Trophoblast cell (in vitro differentiated cells and primary cell): Measurements from ENCODE around the gene TRPM6.

ENCODE experiments used
- DNase-seq, 2 donors: peaks; one replicate each; pipeline ENCODE4 v3.0.0-alpha.2; 2016
- H2AFZ ChIP-seq: 2 replicates; pipeline ENCODE4 v1.6.1; 2013; ENCODE audit warnings: low read length, moderate library complexity, mild to moderate bottlenecking; ENCODE audit not compliant: insufficient read depth, poor library complexity
- H2AK5ac ChIP-seq: 2 replicates; pipeline ENCODE4 v1.6.1; 2013; ENCODE audit warnings: mild to moderate bottlenecking, low read length
- H2BK120ac ChIP-seq: 2 replicates; pipeline ENCODE4 v1.6.1; 2013; ENCODE audit warnings: low read length, mild to moderate bottlenecking, moderate library complexity; ENCODE audit not compliant: insufficient read depth, poor library complexity
- H2BK12ac ChIP-seq: 2 replicates; pipeline ENCODE4 v1.6.1; 2013; ENCODE audit warnings: mild to moderate bottlenecking, low read length, moderate library complexity
- H2BK5ac ChIP-seq: 2 replicates; pipeline ENCODE4 v1.6.1; 2013; ENCODE audit warnings: low read length, low read depth, moderate library complexity, mild to moderate bottlenecking; ENCODE audit not compliant: poor library complexity
- H3K14ac ChIP-seq: 2 replicates; pipeline ENCODE4 v1.6.1; 2013; ENCODE audit warnings: mild to moderate bottlenecking, low read length
- H3K18ac ChIP-seq: 2 replicates; pipeline ENCODE4 v1.6.1; 2013; ENCODE audit warnings: mild to moderate bottlenecking, low read length
- H3K23ac ChIP-seq: 2 replicates; pipeline ENCODE4 v1.6.1; 2013; ENCODE audit warnings: low read length
- H3K27ac ChIP-seq: 2 replicates; pipeline ENCODE4 v1.5.1; 2013; ENCODE audit warnings: low read depth, mild to moderate bottlenecking, inconsistent platforms, low read length, moderate library complexity
- H3K27me3 ChIP-seq: 2 replicates; pipeline ENCODE4 v1.6.1; 2013; ENCODE audit warnings: inconsistent platforms, mild to moderate bottlenecking, low read length, moderate library complexity; ENCODE audit not compliant: insufficient read depth
- H3K36me3 ChIP-seq, 2 experiments: 1 replicate in 1 of 2; 2 replicates in 1 of 2; pipeline ENCODE4 v1.6.1; 2013; ENCODE audit warnings: low read length in 2 of 2, mild to moderate bottlenecking in 2 of 2, moderate library complexity in 1 of 2; ENCODE audit not compliant: insufficient read depth in 2 of 2, control insufficient read depth in 1 of 2
- H3K4ac ChIP-seq: 2 replicates; pipeline ENCODE4 v1.6.1; 2013; ENCODE audit warnings: low read depth, mild to moderate bottlenecking, low read length, moderate library complexity
- H3K4me1 ChIP-seq, 2 experiments: 1 replicate in 1 of 2; 2 replicates in 1 of 2; pipeline ENCODE4 v1.6.1; 2013; ENCODE audit warnings: low read length in 2 of 2, mild to moderate bottlenecking in 2 of 2, moderate library complexity in 1 of 2; ENCODE audit not compliant: insufficient read depth in 2 of 2, control insufficient read depth in 1 of 2
- H3K4me2 ChIP-seq: 2 replicates; pipeline ENCODE4 v1.6.1; 2013; ENCODE audit warnings: inconsistent platforms, mild to moderate bottlenecking, low read length, moderate library complexity
- H3K4me3 ChIP-seq: 2 replicates; pipeline ENCODE4 v1.5.1; 2013; ENCODE audit warnings: mild to moderate bottlenecking, low read depth, low read length, inconsistent platforms
- H3K79me1 ChIP-seq: one replicate; pipeline ENCODE4 v1.6.1; 2013; ENCODE audit warnings: low read length
- H3K79me2 ChIP-seq: 2 replicates; pipeline ENCODE4 v1.6.1; 2013; ENCODE audit warnings: low read length, mild to moderate bottlenecking; ENCODE audit not compliant: control insufficient read depth, insufficient read depth, poor library complexity
- H3K9ac ChIP-seq: 2 replicates; pipeline ENCODE4 v1.6.1; 2013; ENCODE audit warnings: mild to moderate bottlenecking, low read length
- H3K9me3 ChIP-seq: 2 replicates; pipeline ENCODE4 v1.6.1; 2013; ENCODE audit warnings: low read depth, mild to moderate bottlenecking, control low read depth, inconsistent platforms, low read length; ENCODE audit not compliant: insufficient read depth
- H4K12ac ChIP-seq: 2 replicates; pipeline ENCODE4 v1.6.1; 2013; ENCODE audit warnings: low read depth, mild to moderate bottlenecking, low read length, moderate library complexity
- H4K8ac ChIP-seq: 2 replicates; pipeline ENCODE4 v1.6.1; 2013; ENCODE audit warnings: low read depth, mild to moderate bottlenecking, low read length, moderate library complexity
- H4K91ac ChIP-seq: one replicate; pipeline ENCODE4 v1.6.1; 2013; ENCODE audit warnings: low read depth, mild to moderate bottlenecking, low read length, moderate library complexity
- WGBS: extraction: QIAGEN DNeasy Blood & Tissue Kit; methylation state at CpG from one replicate; pipeline ENCODE4 v1.1.7; 2013; ENCODE audit warnings: missing lambda C conversion rate; ENCODE audit not compliant: insufficient read length, insufficient coverage; ENCODE audit errors: extremely low coverage; 5-methylcytosine and 5-hydroxymethylcytosine counted together

The TRPM6 gene

DNA sequence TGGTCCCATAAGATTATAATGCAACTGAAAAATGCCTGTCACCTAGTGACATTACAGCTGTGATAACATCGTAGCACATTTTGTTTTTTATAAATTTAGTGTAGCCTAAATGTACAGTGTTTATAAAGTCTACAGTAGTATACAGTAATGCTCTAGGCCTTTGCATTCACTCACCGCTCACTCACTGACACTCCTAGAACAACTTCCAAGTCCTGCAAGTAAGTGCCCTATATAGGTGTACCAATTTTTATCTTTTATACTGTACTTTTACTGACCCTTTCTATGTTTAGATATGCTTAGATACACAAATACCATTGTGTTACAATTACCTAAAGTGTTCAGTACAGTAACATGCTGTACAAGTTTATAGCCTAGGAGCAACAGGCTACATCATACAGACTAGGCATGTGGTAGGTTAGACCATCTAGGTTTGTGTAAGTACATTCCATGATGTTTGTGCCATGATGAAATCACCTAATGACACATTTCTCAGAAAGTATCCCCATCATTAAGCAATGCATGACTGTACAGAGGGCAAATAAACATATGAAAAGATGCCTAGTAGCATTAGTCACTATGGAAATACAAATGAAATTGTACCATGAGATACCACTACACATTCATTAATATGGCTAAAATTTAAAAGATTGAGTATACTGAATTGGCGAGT is 127.6 kb downstream of the TRPM6 start:
- Histone ChIP-seq H2AFZ (no peak overlapping the region), H3K9ac (no peak overlapping the region), H3K36me3 (no peaks in the 10 kb centered on the region), H2BK120ac (no peak overlapping the region), H3K4me2 (no peak overlapping the region), H3K4me3 (no peak overlapping the region), H4K8ac (no peak overlapping the region), H4K12ac (no peak overlapping the region), H3K4ac (no peak overlapping the region), H3K79me1 (no peaks in the 10 kb centered on the region), H3K27me3 (no peaks in the 10 kb centered on the region), H3K18ac (no peak overlapping the region), H4K91ac (no peak overlapping the region), H3K9me3 (no peaks in the 10 kb centered on the region), H3K79me2 (no peaks in the 10 kb centered on the region), H3K14ac (no peak overlapping the region), H3K23ac (no peak overlapping the region), H2BK12ac (no peak overlapping the region), H3K4me1 (peaks cover 0 to 3% of the 10 kb centered on the region in 2 experiments), H3K27ac (no peak overlapping the region), H2BK5ac (no peak overlapping the region), H2AK5ac (no peak overlapping the region)
- peak; percentile 60 to 91 for DNase-seq
- WGBS, result no CpG with 5 or more reads among the region's 3 CpGs

DNA sequence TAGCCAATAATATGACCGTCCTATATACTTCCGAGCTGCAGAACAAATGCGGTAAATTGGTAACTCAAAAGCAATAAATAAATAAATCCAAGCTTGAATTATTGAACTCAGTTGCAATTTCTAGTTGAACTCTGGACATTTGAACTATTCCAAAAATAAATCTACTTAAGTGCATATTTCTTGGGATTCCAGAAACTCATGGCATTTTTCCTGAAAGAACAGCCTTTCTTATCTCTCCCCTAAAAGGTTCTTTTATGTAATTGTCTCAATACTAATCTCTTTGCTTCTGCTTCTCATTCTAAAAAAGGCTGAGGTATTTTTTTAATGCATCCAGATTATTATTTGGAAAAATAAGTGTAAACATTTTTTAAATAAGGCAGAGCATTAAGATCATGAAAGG is 131.7 kb downstream of the TRPM6 start:
- no peak overlapping the region for H3K4me2 ChIP-seq
- WGBS, result no CpG with 5 or more reads among the region's 3 CpGs
- peak in 1 of 2 donors; percentile 30 for DNase-seq
- H3K79me1 ChIP-seq, result no peaks in the 10 kb centered on the region
- no peaks in the 10 kb centered on the region for H3K9me3 ChIP-seq
- H4K91ac ChIP-seq, result no peak overlapping the region
- no peak overlapping the region for H2BK5ac ChIP-seq
- H3K27me3 ChIP-seq, result no peaks in the 10 kb centered on the region
- H2BK120ac ChIP-seq, result no peak overlapping the region
- H4K12ac ChIP-seq, result no peak overlapping the region
- no peak overlapping the region for H2AFZ ChIP-seq
- H4K8ac ChIP-seq, result no peak overlapping the region
- no peak overlapping the region for H2AK5ac ChIP-seq
- H3K4ac ChIP-seq, result no peak overlapping the region
- no peak overlapping the region for H3K18ac ChIP-seq
- no peak overlapping the region for H3K27ac ChIP-seq
- no peak overlapping the region for H3K23ac ChIP-seq
- H3K79me2 ChIP-seq, result no peaks in the 10 kb centered on the region
- H2BK12ac ChIP-seq, result no peak overlapping the region
- H3K9ac ChIP-seq, result no peak overlapping the region
- no peak overlapping the region for H3K4me3 ChIP-seq
- H3K36me3 ChIP-seq, result no peaks in the 10 kb centered on the region
- H3K14ac ChIP-seq, result no peak overlapping the region
- H3K4me1 ChIP-seq, result peaks cover 0 to 3% of the 10 kb centered on the region in 2 experiments

DNA sequence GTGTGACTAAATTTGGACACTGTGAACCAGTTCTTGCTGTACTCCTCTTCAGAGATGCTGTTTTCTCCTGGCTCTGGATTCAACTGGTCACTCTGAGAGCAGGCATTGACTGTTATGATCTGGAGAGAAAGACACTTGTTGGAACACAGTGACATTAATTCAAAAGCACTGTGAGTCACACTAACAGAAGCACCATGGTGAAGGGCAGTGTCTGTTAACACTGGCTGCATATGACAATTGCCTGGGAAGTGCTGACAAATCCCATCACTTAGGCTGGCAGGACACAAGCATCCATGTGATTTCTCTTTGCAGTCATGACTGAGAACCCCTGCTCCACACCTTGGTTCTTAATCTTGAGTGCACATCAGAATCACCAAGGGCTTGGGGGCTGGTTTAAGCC is 132.4 kb downstream of the TRPM6 start:
- H3K79me1 ChIP-seq, result no peaks in the 10 kb centered on the region
- H4K91ac ChIP-seq, result no peak overlapping the region
- no peak overlapping the region for H4K8ac ChIP-seq
- H2BK5ac ChIP-seq, result no peak overlapping the region
- no peak overlapping the region for H3K9ac ChIP-seq
- H3K36me3 ChIP-seq, result no peaks in the 10 kb centered on the region
- H3K23ac ChIP-seq, result no peak overlapping the region
- H3K4ac ChIP-seq, result no peak overlapping the region
- peaks cover 0 to 3% of the 10 kb centered on the region in 2 experiments for H3K4me1 ChIP-seq
- H4K12ac ChIP-seq, result no peak overlapping the region
- no peaks in the 10 kb centered on the region for H3K79me2 ChIP-seq
- H3K18ac ChIP-seq, result no peak overlapping the region
- H2AK5ac ChIP-seq, result no peak overlapping the region
- H3K9me3 ChIP-seq, result no peaks in the 10 kb centered on the region
- H3K4me3 ChIP-seq, result no peak overlapping the region
- H2BK120ac ChIP-seq, result no peak overlapping the region
- H3K27ac ChIP-seq, result no peak overlapping the region
- H3K4me2 ChIP-seq, result no peak overlapping the region
- H3K27me3 ChIP-seq, result no peaks in the 10 kb centered on the region
- H2BK12ac ChIP-seq, result no peak overlapping the region
- H3K14ac ChIP-seq, result no peak overlapping the region
- DNase-seq, result no peak
- H2AFZ ChIP-seq, result no peak overlapping the region

DNA sequence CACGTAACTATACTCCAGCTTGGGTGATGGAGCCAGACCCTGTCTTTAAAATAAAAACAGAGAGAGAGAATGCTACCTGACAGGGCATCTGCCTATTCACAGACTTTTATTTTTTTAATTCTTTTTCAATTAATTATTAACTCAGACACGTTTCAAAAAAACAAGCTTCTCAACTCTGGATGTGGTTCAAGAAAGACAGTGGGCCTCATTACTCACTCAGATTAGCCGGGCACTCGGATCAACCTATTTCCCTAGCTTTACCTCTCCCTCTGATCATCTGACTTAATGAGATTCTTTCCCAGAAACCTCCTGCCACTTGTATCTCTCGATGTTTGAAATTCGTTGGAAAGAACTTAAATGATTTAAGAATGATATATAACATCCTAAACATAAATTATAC is 134.1 kb downstream of the TRPM6 start:
- no CpG with 5 or more reads among the region's 6 CpGs for WGBS

More for the DNA sequence above, 134.1 kb downstream of the TRPM6 start:
- peaks cover 0 to 3% of the 10 kb centered on the region in 2 experiments for H3K4me1 ChIP-seq
- no peaks in the 10 kb centered on the region for H3K27me3 ChIP-seq
- no peak overlapping the region for H4K12ac ChIP-seq
- H3K14ac ChIP-seq, result no peak overlapping the region
- H4K91ac ChIP-seq, result no peak overlapping the region
- H3K23ac ChIP-seq, result no peak overlapping the region
- no peak overlapping the region for H2BK12ac ChIP-seq
- no peak overlapping the region for H3K9ac ChIP-seq
- H3K18ac ChIP-seq, result no peak overlapping the region
- no peaks in the 10 kb centered on the region for H3K79me2 ChIP-seq
- no peaks in the 10 kb centered on the region for H3K36me3 ChIP-seq
- DNase-seq, result no peak
- no peak overlapping the region for H2BK5ac ChIP-seq
- H2AK5ac ChIP-seq, result no peak overlapping the region
- no peak overlapping the region for H4K8ac ChIP-seq
- no peak overlapping the region for H3K27ac ChIP-seq
- no peak overlapping the region for H2BK120ac ChIP-seq
- H3K79me1 ChIP-seq, result no peaks in the 10 kb centered on the region
- no peak overlapping the region for H3K4me3 ChIP-seq
- H3K9me3 ChIP-seq, result no peaks in the 10 kb centered on the region
- no peak overlapping the region for H3K4me2 ChIP-seq
- no peak overlapping the region for H3K4ac ChIP-seq
- H2AFZ ChIP-seq, result no peak overlapping the region
